CD14-positive monocyte (primary cell): ENCODE measurements around the gene DLK1. TPM values are rescaled to one million over a fixed set of nuclear protein-coding genes. Genes with fewer than 3 reads are reported as not detected.

ENCODE experiments used
- DNase-seq, 3 donors: peaks; one replicate each; pipeline ENCODE4 v3.0.0-alpha.2; 2011 to 2022
- H2AFZ ChIP-seq: 2 replicates; pipeline ENCODE4 v1.6.0; 2012; ENCODE audit warnings: mild to moderate bottlenecking, low read depth, low read length, inconsistent platforms; ENCODE audit not compliant: insufficient read depth, poor library complexity, severe bottlenecking
- H3K27ac ChIP-seq, 2 donors: 1 replicate in 1 of 2; 2 replicates in 1 of 2; pipeline ENCODE4 v1.5.1; 2012 to 2013; ENCODE audit warnings: low read length in 2 of 2, control low read depth in 1 of 2, inconsistent platforms in 1 of 2, low read depth in 1 of 2, mild to moderate bottlenecking in 1 of 2
- H3K27me3 ChIP-seq, 2 donors: one replicate each; pipeline versions ENCODE4 v1.6.0 to v1.6.1; 2011 to 2013; ENCODE audit warnings: low read length in 2 of 2; ENCODE audit not compliant: control insufficient read depth in 2 of 2, insufficient read depth in 2 of 2
- H3K36me3 ChIP-seq, 2 donors: replicated peaks in 1 of 2; 1 replicate in 1 of 2; 2 replicates in 1 of 2; pipeline versions ENCODE4 v1.5.1 to v1.6.1; 2012 to 2013; ENCODE audit warnings: low read length in 2 of 2, control low read depth in 1 of 2, inconsistent platforms in 1 of 2, mild to moderate bottlenecking in 1 of 2; ENCODE audit not compliant: insufficient read depth in 2 of 2, control insufficient read depth in 1 of 2
- H3K4me1 ChIP-seq, 2 donors: 1 replicate in 1 of 2; 2 replicates in 1 of 2; pipeline versions ENCODE4 v1.5.1 to v1.6.1; 2012 to 2013; ENCODE audit warnings: low read length in 2 of 2, control low read depth in 1 of 2, inconsistent platforms in 1 of 2, mild to moderate bottlenecking in 1 of 2, moderate library complexity in 1 of 2; ENCODE audit not compliant: insufficient read depth in 2 of 2, control insufficient read depth in 1 of 2
- H3K4me2 ChIP-seq: replicated peaks from 2 replicates; pipeline ENCODE3; 2012; ENCODE audit warnings: low read length, moderate library complexity, mild to moderate bottlenecking; ENCODE audit not compliant: poor library complexity, severe bottlenecking; ENCODE audit errors: extremely low read depth
- H3K4me3 ChIP-seq, 3 experiments: fragments of 200-600 bp in 1 of 3; sonication (generic) in 1 of 3; replicated peaks in 1 of 3; 1 replicate in 2 of 3; 2 replicates in 1 of 3; pipeline ENCODE4 v1.5.1; 2011 to 2013; ENCODE audit warnings: low read length in 3 of 3, mild to moderate bottlenecking in 3 of 3, control low read depth in 2 of 3, low read depth in 2 of 3, inconsistent platforms in 1 of 3, moderate library complexity in 1 of 3
- H3K79me2 ChIP-seq: 2 replicates; pipeline ENCODE4 v1.6.0; 2012; ENCODE audit warnings: mild to moderate bottlenecking, control low read depth, inconsistent platforms, low read length, moderate library complexity; ENCODE audit not compliant: insufficient read depth
- H3K9ac ChIP-seq: 2 replicates; pipeline ENCODE4 v1.6.0; 2017; ENCODE audit warnings: low read length, mild to moderate bottlenecking; ENCODE audit not compliant: insufficient read depth, poor library complexity, severe bottlenecking
- H3K9me3 ChIP-seq, 2 donors: replicated peaks in 1 of 2; 1 replicate in 1 of 2; 2 replicates in 1 of 2; pipeline versions ENCODE4 v1.5.1 to v1.6.1; 2012 to 2013; ENCODE audit warnings: low read length in 2 of 2, control low read depth in 1 of 2; ENCODE audit not compliant: control insufficient read depth in 1 of 2, insufficient read depth in 1 of 2
- H4K20me1 ChIP-seq: 2 replicates; pipeline ENCODE4 v1.6.0; 2012; ENCODE audit warnings: mild to moderate bottlenecking, low read length, control low read depth, moderate library complexity; ENCODE audit not compliant: insufficient read depth
- H3K27ac Mint-ChIP-seq, 7 donors: one replicate each; pipeline ENCODE4 v1.8.0; 2020; ENCODE audit warnings: mild to moderate bottlenecking in 7 of 7, mixed read lengths in 7 of 7, moderate library complexity in 6 of 7, inconsistent platforms in 2 of 7
- H3K27me3 Mint-ChIP-seq, 3 donors: one replicate each; pipeline ENCODE4 v1.8.0; 2021 to 2022; ENCODE audit warnings: low read depth in 3 of 3, mild to moderate bottlenecking in 3 of 3, mixed read lengths in 3 of 3, moderate library complexity in 3 of 3, inconsistent platforms in 1 of 3
- H3K36me3 Mint-ChIP-seq, 2 donors: one replicate each; pipeline ENCODE4 v1.8.0; 2020; ENCODE audit warnings: mixed read lengths in 2 of 2, inconsistent platforms in 1 of 2, mild to moderate bottlenecking in 1 of 2
- H3K4me1 Mint-ChIP-seq: one replicate; pipeline ENCODE4 v1.8.0; 2020; ENCODE audit warnings: mild to moderate bottlenecking, mixed read lengths
- H3K4me3 Mint-ChIP-seq, 2 donors: one replicate each; pipeline ENCODE4 v1.8.0; 2020; ENCODE audit warnings: mild to moderate bottlenecking in 2 of 2, mixed read lengths in 2 of 2, moderate library complexity in 1 of 2
- H3K9me3 Mint-ChIP-seq, 7 donors: one replicate each; pipeline ENCODE4 v1.8.0; 2020 to 2022; ENCODE audit warnings: mixed read lengths in 7 of 7, mild to moderate bottlenecking in 6 of 7, moderate library complexity in 6 of 7, inconsistent platforms in 2 of 7
- WGBS: methylation state at CpG from one replicate; pipeline ENCODE4 v1.1.5; 2013; ENCODE audit warnings: missing lambda C conversion rate; ENCODE audit not compliant: insufficient coverage; 5-methylcytosine and 5-hydroxymethylcytosine counted together
- intact Hi-C, 2 donors: fragments of 100-400 bp; cut with micrococcal nuclease; formaldehyde crosslinking; loops; one replicate each; pipeline versions ENCODE4 v1.15.0 to v1.15.1; 2023
- polyA plus RNA-seq, 3 donors: library from polyadenylated mRNA; depleted of rRNA in 1 of 3; unstranded in 2 of 3; stranded (reverse) in 1 of 3; fragments of 300-500 nt in 2 of 3; fragments of >200 nt in 1 of 3; fragmentation: Illumina TruSeq in 2 of 3; gene quantifications; 1 replicate in 2 of 3; 2 replicates in 1 of 3; pipeline ENCODE4 v1.2.3, GENCODE V29; 2012 to 2021
- TF ChIP-seq, protein P1 (sequence below): fragments of 200-600 bp; IDR thresholded peaks from one replicate; pipeline ENCODE4 v1.8.0; 2022; ENCODE audit warnings: antibody characterized with exemption, mild to moderate bottlenecking

The DLK1 gene
- polyA plus RNA-seq, 3 donors: 0.04 TPM; not detected in 2

GRCh38 chr14:100695423-100695738 lies 31.3 kb upstream of the DLK1 start:
- Histone ChIP-seq H3K27me3 (no peaks in the 10 kb centered on the region), H3K9ac (no peak overlapping the region), H2AFZ (no peak overlapping the region), H3K4me2 (no peak overlapping the region), H3K36me3 (no peaks in the 10 kb centered on the region), H3K4me3 (no peak overlapping the region), H3K4me1 (peaks cover 13 to 19% of the 10 kb centered on the region in 2 donors), H3K27ac (no peak overlapping the region), H3K79me2 (no peaks in the 10 kb centered on the region), H4K20me1 (no peaks in the 10 kb centered on the region), H3K9me3 (no peaks in the 10 kb centered on the region)
- Mint-ChIP-seq H3K27ac (no peak overlapping the region), H3K9me3 (peaks cover 0 to 2% (median 0%) of the 10 kb centered on the region in 7 donors), H3K4me1 (peaks cover 18% of the 10 kb centered on the region), H3K27me3 (peaks cover 2 to 8% (median 5%) of the 10 kb centered on the region in 3 donors), H3K4me3 (no peak overlapping the region), H3K36me3 (no peaks in the 10 kb centered on the region)
- TF ChIP-seq, protein P1, sequence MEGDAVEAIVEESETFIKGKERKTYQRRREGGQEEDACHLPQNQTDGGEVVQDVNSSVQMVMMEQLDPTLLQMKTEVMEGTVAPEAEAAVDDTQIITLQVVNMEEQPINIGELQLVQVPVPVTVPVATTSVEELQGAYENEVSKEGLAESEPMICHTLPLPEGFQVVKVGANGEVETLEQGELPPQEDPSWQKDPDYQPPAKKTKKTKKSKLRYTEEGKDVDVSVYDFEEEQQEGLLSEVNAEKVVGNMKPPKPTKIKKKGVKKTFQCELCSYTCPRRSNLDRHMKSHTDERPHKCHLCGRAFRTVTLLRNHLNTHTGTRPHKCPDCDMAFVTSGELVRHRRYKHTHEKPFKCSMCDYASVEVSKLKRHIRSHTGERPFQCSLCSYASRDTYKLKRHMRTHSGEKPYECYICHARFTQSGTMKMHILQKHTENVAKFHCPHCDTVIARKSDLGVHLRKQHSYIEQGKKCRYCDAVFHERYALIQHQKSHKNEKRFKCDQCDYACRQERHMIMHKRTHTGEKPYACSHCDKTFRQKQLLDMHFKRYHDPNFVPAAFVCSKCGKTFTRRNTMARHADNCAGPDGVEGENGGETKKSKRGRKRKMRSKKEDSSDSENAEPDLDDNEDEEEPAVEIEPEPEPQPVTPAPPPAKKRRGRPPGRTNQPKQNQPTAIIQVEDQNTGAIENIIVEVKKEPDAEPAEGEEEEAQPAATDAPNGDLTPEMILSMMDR: no peak
- WGBS: 78% methylated on average over 10 of the region's 13 CpGs
- intact Hi-C loops: no loop called here
- DNase-seq: no peak

GRCh38 chr14:100696008-100696407 lies 30.7 kb upstream of the DLK1 start:
- intact Hi-C loops: no loop called here

More at GRCh38 chr14:100696008-100696407, 30.7 kb upstream of the DLK1 start:
- Histone ChIP-seq H3K4me3 (no peak overlapping the region), H3K36me3 (no peaks in the 10 kb centered on the region), H3K9me3 (no peaks in the 10 kb centered on the region), H3K9ac (no peak overlapping the region), H3K79me2 (no peaks in the 10 kb centered on the region), H3K4me2 (no peak overlapping the region), H4K20me1 (no peaks in the 10 kb centered on the region), H3K27ac (no peak overlapping the region), H3K4me1 (peaks cover 13 to 19% of the 10 kb centered on the region in 2 donors), H2AFZ (no peak overlapping the region), H3K27me3 (no peaks in the 10 kb centered on the region)
- H3K4me3 Mint-ChIP-seq: no peak overlapping the region
- peaks cover 18% of the 10 kb centered on the region for H3K4me1 Mint-ChIP-seq
- DNase-seq: no peak
- 98% methylated on average over 7 of the region's 13 CpGs for WGBS
- TF ChIP-seq, protein P1: no peak
- H3K9me3 Mint-ChIP-seq: peaks cover 0 to 2% (median 0%) of the 10 kb centered on the region in 7 donors
- H3K27me3 Mint-ChIP-seq: peaks cover 2 to 8% (median 5%) of the 10 kb centered on the region in 3 donors
- H3K36me3 Mint-ChIP-seq: no peaks in the 10 kb centered on the region
- no peak overlapping the region for H3K27ac Mint-ChIP-seq
